ENCODE data around the gene DNAJB6. TPM values are rescaled to one million over a fixed set of nuclear protein-coding genes. Genes with fewer than 3 reads are reported as not detected.

DNAJB6 gene
- total RNA-seq, 4 donors from 2014 or later, result 63.5 to 125 (median 107) TPM

GRCh38 chr7:157362729-157363128 is 25.9 kb downstream of the DNAJB6 start:
- H3K4me3 ChIP-seq, result no peak overlapping the region
- no peaks in the 10 kb centered on the region for H3K4me1 ChIP-seq
- TF ChIP-seq POLR2A (IDR thresholded peaks at IDR 0.05), result no peak
- TF ChIP-seq CTCF (IDR thresholded peaks at IDR 0.05), result no peak
- no peaks in the 10 kb centered on the region for H3K9me3 ChIP-seq
- intact Hi-C loops (cut with DNase I; ENCODE audit: low total_unique reads), result no loop called here
- no peaks in the 10 kb centered on the region for H3K27me3 ChIP-seq
- H3K27ac ChIP-seq, result no peak overlapping the region
- DNase-seq, result no peak
- H3K36me3 ChIP-seq, result no peaks in the 10 kb centered on the region

GRCh38 chr7:157366722-157367121 is 29.9 kb downstream of the DNAJB6 start:
- no peaks in the 10 kb centered on the region for H3K9me3 ChIP-seq
- intact Hi-C loops (cut with DNase I; ENCODE audit: low total_unique reads), result no loop called here
- H3K36me3 ChIP-seq, result no peaks in the 10 kb centered on the region
- no peak overlapping the region for H3K4me3 ChIP-seq
- DNase-seq, result no peak
- TF ChIP-seq CTCF (IDR thresholded peaks at IDR 0.05), result no peak
- TF ChIP-seq POLR2A (IDR thresholded peaks at IDR 0.05), result no peak
- no peaks in the 10 kb centered on the region for H3K4me1 ChIP-seq
- H3K27me3 ChIP-seq, result no peaks in the 10 kb centered on the region
- no peak overlapping the region for H3K27ac ChIP-seq

GRCh38 chr7:157368955-157369354 is 32.2 kb downstream of the DNAJB6 start:
- no peak overlapping the region for H3K27ac ChIP-seq
- H3K36me3 ChIP-seq, result no peaks in the 10 kb centered on the region
- H3K27me3 ChIP-seq, result no peaks in the 10 kb centered on the region
- no peaks in the 10 kb centered on the region for H3K9me3 ChIP-seq
- TF ChIP-seq CTCF (IDR thresholded peaks at IDR 0.05) (no peak), POLR2A (IDR thresholded peaks at IDR 0.05) (no peak)
- H3K4me1 ChIP-seq, result no peaks in the 10 kb centered on the region
- intact Hi-C loops (cut with DNase I; ENCODE audit: low total_unique reads), result no loop called here
- H3K4me3 ChIP-seq, result no peak overlapping the region
- DNase-seq, result no peak

- no peak for DNase-seq
- Histone ChIP-seq H3K4me3 (no peak overlapping the region), H3K9me3 (no peaks in the 10 kb centered on the region), H3K4me1 (no peaks in the 10 kb centered on the region), H3K27ac (no peak overlapping the region), H3K36me3 (no peaks in the 10 kb centered on the region), H3K27me3 (no peaks in the 10 kb centered on the region)
- intact Hi-C loops (cut with DNase I; ENCODE audit: low total_unique reads), result no loop called here
- TF ChIP-seq POLR2A (IDR thresholded peaks at IDR 0.05) (no peak), CTCF (IDR thresholded peaks at IDR 0.05) (no peak)
Measured at GRCh38 chr7:157370742-157371141, 33.9 kb downstream of the DNAJB6 start.

GRCh38 chr7:157371296-157371695 is 34.5 kb downstream of the DNAJB6 start:
- Histone ChIP-seq H3K4me1 (no peaks in the 10 kb centered on the region), H3K9me3 (no peaks in the 10 kb centered on the region), H3K4me3 (no peak overlapping the region), H3K36me3 (no peaks in the 10 kb centered on the region), H3K27me3 (no peaks in the 10 kb centered on the region), H3K27ac (no peak overlapping the region)
- DNase-seq, result no peak
- no peak for TF ChIP-seq CTCF (IDR thresholded peaks at IDR 0.05)
- TF ChIP-seq POLR2A (IDR thresholded peaks at IDR 0.05), result no peak
- intact Hi-C loops (cut with DNase I; ENCODE audit: low total_unique reads), result no loop called here

Data from uterus (tissue), 4 donors.